Endometrial microvascular endothelial cells (primary cell): Measurements from ENCODE around the gene MAML2. TPM values are rescaled to one million over a fixed set of nuclear protein-coding genes. Genes with fewer than 3 reads are reported as not detected.

ENCODE experiments used
- in situ Hi-C: cut with HindIII; loops from 2 replicates; pipeline ENCODE4 v1.10.0; 2017; ENCODE audit warnings: low sequenced_read_pairs, low pct_unique_long_range_greater_than_20kb; ENCODE audit errors: inconsistent ontology term
- total RNA-seq: library from RNA; depleted of rRNA; stranded (reverse); fragments of >200 nt; gene quantifications from one replicate; pipeline ENCODE4 v1.2.3, GENCODE V29; 2015; ENCODE audit errors: inconsistent ontology term

Gene MAML2
- total RNA-seq, 1 donor from 2014 or later = 4.0 TPM

GRCh38 chr11:96322775-96323641 lies 20.0 kb downstream of the MAML2 start:
- in situ Hi-C loops = no loop called here

- in situ Hi-C loops = no loop called here
Observed at GRCh38 chr11:96321091-96321490, 21.9 kb downstream of the MAML2 start.

DNA sequence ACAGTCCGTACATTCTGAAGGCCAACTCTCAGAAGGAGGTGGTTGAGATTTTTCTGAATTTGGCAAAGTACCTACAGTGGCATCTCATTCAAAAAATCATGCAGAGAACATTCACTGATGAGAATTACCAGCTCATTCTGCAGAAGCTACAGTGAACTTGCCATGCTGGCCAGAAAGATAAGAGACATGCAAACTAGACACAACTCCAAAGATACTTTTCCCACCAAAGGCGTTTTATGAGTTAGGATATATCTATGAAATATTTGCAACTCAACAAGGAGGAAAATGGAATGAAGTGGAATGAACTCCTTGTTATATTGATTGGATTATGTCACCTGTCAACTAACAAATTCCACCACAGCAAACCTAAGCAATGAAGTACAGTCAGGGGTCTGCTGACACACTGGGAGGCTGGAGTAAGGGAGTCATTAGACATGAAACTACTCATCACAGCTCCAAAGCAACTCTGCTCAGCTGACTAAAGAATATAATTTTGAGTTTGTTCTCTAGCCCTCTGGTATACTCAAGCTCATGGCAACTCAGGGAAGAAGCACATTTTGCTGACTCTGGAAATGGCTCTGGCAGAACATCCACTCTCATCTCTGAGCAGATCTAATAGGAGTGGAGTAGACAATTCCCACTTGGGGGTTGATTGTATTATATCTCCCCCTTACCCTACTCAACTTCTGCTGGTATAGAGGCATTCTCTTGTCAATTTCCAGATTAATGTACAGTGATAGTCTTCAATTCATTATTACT lies 22.9 kb downstream of the MAML2 start:
- in situ Hi-C loops = no loop called here

DNA sequence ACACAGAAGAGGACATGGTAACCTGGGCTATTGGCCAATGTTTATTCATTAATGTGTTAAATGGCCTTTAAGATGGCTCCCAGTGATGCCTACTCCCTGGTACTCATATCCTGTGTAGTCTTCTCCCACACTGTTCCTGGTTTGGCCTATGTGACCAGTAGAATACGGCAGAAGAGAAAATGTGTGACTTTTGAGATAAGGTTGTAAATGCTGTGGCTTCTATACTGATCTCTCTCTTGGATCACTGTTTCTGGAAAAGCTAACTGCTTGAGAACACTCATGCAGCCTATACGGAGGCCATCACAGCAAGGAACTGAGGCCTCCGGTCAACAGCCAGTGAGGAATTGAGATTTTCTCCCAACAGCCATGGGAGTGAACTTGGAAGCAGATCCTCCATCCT lies 24.1 kb downstream of the MAML2 start:
- in situ Hi-C loops = no loop called here

- in situ Hi-C loops = no loop called here
Observed at GRCh38 chr11:96318399-96318798, 24.6 kb downstream of the MAML2 start.

DNA sequence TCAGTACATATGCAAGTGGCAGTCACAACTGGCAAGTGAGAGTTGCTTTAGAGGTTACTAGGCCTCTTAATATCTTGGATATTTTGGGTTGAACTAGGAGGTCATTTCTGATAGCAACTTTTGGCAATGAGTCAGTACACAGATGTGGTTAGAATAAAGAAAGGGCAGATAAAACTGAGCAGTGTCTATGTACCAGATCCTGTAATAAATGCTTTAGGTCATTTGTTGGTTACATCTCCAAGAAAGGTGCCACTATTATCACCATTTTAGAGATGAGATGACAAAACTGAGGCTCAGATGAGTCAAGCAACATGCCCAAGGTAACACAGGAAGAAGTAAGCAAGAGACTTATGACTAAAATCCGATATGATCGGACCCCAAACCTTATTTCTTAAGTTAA lies 25.0 kb downstream of the MAML2 start:
- in situ Hi-C loops = no loop called here

DNA sequence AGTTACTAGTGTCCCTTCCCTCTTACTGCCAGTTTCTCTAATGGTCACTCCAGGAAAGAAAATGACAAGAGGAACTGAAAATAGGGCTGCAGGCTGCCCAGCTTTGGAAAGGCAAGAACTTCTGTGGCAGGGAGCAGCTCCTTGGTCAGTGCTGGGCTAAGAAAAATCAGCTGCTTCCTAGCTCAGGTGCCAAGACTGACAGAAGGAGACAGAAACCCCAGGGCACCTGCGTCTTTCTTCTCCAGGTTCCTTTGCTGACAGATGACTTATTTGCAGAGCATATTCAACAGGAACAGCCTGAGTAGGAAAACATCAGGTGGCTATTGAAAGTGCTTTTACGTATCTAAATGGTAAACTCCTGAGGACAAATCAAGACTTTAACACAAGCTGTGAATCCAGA lies 25.4 kb downstream of the MAML2 start:
- in situ Hi-C loops = no loop called here

DNA sequence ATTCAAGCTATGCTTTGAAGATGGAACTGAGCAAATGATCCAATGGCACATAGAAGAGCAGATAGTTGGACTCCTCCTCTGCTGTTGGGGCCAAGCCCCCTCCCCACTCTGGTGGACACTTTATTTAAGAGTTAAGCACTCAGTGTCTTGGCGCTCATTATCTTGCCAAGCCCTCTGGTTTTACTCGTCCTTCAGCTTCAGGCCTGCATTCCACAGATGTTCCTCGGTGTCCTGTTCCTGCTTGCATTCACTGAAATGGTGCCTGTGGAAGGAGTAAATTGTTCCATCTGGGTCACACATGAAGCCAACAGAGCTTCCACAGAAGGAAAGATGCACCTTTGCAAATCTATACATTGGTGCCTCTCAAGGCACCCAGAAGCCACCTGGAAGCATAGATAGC lies 26.1 kb downstream of the MAML2 start:
- in situ Hi-C loops = no loop called here

DNA sequence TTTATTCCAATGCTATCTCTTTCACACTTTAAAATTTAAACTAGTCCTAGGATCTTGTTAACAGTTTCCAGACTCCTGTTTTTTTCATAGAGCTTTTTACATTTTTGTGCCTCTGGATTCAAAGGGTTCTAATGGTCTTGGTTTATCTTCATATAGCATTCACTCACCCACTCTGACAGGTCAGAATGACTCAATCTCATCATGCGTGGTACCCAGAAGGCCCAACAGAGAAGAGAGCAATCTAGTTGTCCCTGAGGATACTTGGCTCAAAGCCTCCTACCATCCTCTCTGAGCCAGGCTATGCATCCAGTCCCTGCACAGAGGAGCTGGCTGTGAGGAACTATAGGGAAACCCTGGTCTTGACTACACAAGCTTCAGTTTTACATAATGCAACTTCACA lies 27.5 kb downstream of the MAML2 start:
- in situ Hi-C loops = no loop called here

DNA sequence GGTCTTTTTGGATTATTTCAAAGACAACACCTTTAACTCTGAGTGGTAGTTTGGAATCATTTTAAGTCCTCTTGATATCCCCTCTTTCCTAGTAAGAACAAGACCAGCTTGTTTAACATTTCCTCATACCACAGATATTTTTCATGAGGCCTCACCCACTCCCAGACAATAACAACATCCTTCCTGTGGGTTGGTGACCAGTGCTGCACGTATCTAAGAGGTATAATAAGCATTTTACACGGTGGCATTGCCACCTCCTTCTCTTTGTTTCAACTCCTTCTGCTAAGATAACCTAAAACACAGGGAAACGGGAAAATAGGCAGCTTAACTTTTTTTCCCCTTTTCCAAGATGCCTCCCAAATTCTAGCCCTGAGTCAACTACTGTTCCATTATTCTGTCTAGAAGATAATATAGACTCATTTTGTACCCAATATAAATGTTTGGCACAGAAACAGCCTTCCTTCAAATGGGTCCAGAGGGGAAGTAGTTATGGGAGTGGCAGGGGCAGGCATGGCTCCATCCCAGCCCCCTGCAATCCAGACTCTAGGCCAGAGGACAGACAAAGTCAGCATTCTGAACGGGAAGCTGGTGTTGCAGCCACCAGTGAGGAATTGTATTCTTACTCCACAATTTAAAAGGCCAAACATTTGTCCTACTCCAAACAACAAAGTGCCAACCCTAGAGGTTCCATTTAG lies 28.5 kb downstream of the MAML2 start:
- in situ Hi-C loops = no loop called here

- in situ Hi-C loops = no loop called here
Observed at GRCh38 chr11:96313163-96313562, 29.8 kb downstream of the MAML2 start.

DNA sequence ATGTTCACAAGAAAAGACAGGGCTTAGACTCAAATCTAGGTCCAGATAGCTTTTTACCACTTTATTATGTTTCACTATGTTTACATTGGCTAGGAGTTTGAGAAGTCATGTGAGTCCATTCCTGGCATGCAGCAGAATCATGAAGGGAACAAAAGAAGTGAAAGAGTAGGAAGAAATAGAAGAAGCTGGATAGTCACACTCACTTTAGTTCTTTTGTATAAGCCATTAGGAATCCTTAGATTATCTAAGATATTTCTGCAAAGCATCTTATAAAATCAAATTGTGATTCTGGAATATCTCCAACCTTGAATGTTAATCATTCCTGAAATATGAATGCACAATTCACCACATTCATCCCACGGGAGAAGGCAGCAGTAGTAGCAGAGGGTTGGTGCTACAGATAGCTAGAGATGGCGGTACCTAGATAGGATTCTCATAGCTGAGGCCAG lies 31.9 kb downstream of the MAML2 start:
- in situ Hi-C loops = no loop called here

DNA sequence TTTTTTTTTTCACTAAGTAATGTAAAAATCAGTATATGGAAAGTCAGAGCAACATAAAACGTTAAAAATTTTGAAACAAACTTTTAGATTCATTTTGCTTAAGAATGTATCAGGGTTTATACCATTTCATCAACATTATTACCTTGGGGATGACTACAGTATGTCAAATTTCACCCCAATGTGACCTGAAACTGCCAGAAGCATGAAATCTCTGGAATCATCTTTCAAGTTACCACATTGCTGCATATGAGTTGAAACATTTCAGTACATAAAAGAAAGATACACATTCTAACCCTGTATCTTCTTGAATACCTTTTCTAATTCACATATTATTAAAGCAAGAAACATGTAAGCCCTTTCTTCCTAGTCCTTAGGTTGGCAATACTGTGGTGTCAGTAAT lies 32.8 kb downstream of the MAML2 start:
- in situ Hi-C loops = no loop called here

DNA sequence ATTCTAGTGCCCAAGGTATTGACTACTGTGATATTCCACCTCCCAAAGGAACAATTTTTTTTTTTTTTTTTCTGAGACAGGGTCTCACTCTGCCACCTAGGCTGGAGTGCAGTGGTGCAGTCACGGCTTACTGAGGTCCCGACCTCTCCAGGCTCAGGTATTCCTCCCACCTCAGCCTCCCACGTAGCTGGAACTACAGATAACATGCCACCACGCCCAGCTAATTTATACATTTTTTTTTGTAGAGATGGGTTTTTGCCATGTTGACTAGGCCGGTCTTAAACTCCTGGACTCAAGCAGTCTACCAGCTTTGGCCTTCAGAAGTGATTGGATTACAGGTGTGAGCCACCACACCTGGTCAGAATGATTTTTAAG lies 33.4 kb downstream of the MAML2 start:
- in situ Hi-C loops = no loop called here

DNA sequence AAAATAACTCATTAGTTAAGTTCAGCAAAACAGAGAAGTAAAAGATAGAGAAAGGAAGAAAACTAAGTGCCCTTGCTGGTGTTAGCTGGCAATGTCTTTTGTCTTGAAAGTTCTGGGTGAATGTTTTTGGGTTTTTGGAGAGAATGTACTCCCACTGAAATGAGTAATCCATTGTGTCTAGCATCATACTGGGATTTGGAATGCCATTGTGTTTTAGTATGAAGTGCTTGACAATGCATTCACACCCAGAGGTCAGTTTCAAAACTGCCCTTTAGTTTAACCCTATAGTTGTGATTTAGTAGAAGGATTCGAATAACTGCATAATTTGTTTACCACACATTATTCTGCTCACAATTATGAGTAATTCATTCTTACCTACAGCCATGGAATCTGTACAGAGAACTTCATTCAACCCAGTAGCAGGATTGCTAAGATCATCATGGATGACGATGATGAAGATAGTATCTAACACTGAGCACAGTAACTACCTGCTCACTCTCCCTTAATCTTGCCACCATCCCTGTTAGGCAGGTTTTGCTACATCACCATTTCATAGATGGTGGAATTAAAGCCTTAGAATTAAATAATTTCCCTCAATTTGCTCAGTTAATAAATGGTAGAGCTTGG lies 33.9 kb downstream of the MAML2 start:
- in situ Hi-C loops = no loop called here

GRCh38 chr11:96307776-96308140 lies 35.2 kb downstream of the MAML2 start:
- in situ Hi-C loops = no loop called here

GRCh38 chr11:96306933-96307775 lies 35.8 kb downstream of the MAML2 start:
- in situ Hi-C loops = no loop called here

DNA sequence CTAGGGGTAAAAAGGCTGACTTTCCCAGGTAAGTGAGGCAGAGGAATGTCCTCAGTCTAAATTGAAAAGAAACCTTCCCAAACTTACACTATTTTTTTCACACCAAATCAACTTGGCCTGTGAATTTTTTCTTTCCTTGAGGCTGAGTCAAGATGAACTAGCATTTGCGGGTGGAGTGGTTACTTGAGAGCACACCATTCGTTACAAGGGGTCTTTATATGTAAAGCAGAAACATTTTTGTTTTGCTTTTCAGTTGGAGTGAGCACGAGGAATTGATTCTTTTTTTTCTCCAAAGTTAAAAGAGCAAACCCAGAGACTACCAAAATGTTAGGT lies 36.4 kb downstream of the MAML2 start:
- in situ Hi-C loops = no loop called here

- in situ Hi-C loops = no loop called here
Observed at GRCh38 chr11:96306071-96306470, 36.9 kb downstream of the MAML2 start.
